HG03558 (cell line): Measurements from ENCODE around the gene SYNE1.
"Not testable (repeated sequence)": the region's sequence is repeated elsewhere in the genome, so short reads cannot be mapped to it uniquely, and the experiment has no call there.

Experiments
- ATAC-seq: cut with Tn5 transposase; IDR thresholded peaks from one replicate; pipeline ENCODE4 v1.9.1; 2021; ENCODE audit warnings: moderate number of reproducible peaks; ENCODE audit not compliant: unreplicated experiment; ENCODE audit errors: extremely low read depth

The SYNE1 gene

DNA sequence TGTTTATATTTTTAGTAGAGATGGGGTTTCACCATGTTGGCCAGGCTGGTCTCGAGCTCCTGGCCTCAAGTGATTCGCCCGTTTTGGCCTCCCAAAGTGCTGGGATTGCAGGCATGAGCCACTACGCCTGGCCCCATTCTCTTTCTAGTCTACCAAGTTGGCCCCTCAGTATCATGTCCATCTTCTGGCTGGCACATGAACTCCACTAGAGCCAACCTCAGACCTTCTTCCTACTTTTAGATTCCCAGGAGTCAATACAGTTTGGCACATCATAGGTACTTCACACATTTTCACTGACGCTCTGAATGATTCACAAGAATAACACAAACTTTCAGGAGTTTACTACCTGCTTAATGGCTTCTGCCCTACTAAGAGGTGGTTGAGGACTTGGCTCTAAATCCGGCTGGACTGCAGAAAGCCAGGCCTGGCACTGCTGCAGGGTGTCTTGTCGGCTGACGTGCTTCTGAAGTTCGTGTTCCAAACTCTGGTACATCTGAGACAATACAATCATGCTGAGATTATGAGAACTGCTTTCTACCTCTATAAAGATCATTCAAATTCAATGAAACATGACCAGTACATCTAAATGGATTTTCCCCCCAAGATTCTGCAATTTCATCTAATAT is 293.3 kb downstream of the SYNE1 start:
- ATAC-seq = no peak

DNA sequence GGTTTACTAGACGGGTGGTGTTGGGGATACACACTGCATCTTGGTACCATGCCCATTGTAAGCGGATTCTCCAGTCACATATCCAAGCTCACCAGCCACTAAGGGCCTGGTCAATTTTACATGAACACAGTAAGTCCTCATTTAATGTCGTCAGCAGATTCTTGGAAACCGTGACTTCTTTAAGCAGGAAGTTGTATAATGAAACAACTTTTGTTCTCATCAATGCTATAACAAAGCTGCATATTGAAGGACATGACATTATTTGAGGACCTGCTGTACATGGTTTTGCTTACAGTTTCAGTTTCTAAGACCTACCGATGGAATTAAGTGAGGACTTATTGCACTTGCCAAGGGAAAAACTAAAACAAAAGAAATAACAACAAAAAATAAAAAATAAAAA is 295.6 kb downstream of the SYNE1 start:
- ATAC-seq = no peak

DNA sequence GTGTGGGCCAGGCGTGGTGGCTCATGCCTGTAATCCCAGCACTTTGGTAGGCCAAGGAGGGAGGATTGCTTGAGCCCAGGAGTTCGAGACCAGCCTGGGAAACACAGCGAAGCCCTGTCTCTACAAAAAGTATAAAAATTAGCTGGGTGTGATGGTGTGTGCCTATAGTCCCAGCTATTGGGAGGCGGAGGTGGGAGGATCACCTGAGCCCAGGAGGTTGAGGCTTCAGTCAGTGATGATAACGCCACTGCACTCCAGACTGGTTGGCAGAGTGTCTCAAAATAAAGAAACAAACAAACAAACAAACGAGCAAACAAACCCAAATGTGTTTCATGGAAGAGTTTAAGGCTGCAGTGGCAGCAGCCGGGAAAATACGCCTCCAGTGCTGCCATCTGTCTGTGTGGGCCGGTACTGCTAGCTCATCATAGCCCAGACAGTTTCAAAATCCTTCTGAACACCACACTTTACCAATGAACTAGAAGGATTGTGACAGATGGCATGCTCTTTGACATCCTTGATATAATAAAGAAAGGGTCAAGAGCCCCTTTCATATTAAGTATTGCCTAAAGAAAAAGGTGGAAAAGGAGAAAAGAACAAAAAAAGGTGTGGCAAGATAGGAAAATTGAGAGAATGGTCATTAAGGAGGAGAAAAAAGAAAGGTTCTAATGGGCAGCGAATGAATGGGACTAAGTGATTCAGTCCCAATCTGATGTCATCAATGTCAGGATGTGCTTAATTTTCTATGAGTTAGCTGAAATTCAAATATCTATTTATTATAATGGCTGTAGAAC is 298.6 kb downstream of the SYNE1 start:
- ATAC-seq = peak; percentile 66

DNA sequence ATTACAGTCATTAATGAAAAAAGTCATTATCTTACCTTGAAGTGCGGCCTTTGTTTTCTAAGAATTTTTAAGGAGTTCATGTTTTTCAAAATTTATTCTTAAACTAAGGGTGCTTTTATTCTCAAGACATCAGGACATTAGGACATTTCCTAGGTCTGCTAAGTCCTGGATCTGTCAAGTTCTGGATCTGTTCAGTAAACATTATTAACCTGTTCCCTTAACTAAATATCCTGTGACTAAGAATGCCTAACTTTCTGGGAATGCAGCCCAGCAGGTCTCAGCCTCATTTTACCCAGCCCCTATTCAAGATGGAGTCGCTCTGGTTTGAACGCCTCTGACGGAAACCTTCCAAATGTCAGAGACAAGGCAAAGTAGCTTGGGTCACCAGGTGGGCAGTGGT is 302.6 kb downstream of the SYNE1 start:
- no peak for ATAC-seq

DNA sequence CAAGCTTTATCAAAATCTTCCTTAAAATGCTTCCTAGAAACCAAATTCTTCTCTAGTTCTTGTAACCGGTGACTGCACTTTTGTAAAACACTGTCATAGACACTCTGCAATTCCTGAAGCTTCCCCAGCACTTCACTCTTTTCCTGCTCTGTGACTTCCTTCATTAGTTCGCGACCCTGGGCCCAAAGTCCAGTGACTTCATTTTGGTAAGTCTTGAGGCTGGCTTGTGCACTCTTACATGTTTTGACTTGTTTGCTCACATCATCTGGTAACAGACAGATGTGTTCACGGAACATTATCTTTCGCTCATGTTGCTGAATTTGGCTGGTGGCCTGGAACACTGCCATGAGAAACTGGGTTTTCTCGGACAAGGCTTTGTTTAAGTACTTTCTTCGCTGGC is 306.2 kb downstream of the SYNE1 start:
- no peak for ATAC-seq

DNA sequence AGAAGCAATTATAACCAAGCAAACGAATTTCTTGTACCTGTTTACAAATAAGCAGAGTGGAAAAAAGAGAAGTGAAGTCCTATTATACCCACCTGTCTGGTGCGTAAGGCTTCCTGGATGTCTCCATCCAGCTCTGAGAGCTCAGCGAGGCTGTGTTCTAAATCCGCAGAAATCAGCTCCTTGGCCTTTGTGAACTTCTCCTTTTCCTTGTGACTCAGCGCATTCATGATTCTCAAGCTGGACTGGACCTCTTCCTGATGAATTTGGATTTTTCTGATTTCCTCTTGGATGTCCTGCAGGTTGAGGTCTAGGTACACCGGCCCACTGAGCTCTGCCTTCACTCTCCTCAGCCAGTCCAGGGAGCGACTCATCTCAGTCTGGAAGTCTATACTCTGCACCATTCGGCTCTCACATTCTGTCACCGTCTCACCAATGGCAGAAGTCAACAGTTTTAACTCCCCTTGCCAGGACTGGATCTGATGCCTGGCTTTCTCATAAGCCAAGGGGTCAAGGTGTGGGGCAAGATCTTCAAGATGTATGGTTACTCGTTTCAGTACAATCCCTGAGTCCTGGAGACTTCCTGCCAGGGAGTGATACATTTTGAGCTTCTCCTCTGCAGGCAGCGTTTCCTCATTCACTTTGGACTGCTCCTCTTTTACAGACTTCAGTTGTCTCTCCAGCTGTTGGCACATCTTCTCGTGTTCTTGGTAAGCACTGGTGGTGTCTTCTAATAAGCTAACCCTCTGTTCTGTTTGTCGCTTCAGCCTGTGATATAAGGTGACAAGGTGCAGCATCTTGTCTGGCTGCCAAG is 307.3 kb downstream of the SYNE1 start:
- ATAC-seq = no peak

DNA sequence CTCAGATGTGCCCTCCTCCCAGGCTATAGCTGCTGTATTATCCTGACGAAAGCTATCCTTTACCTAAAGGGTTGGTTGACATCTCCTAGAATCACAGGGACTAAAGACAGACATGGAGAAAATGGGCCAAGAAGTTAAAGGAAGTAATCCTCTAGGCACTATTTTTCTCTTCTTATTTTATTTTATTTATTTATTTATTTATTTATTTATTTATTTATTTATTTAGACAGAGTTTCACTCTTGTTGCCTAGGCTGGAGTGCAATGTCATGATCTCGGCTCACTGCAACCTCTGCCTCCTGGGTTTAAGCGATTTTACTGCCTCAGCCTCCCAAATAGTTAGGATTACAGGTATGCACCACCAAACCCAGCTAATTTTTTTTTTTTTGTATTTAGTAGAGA is 309.0 kb downstream of the SYNE1 start:
- not testable (repeated sequence) for ATAC-seq

DNA sequence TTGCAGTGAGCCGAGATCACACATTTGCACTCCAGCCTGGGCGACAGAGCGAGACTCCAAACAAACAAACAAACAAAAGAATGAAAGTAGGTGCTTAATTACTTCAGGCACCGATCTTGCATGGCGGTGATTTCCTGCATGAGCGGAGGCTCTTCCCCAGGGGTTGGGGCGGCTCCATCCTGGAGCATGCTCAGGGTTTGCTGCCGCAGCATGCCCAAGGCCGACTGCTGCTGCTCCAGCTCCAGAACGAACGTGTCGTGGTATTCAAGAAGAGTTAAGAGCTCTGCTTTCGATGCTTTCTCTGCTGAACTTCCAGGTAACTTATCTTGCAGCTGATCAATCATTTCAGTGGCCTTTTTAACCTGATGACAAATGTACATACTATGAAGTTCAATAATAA is 313.8 kb downstream of the SYNE1 start:
- ATAC-seq = no peak

DNA sequence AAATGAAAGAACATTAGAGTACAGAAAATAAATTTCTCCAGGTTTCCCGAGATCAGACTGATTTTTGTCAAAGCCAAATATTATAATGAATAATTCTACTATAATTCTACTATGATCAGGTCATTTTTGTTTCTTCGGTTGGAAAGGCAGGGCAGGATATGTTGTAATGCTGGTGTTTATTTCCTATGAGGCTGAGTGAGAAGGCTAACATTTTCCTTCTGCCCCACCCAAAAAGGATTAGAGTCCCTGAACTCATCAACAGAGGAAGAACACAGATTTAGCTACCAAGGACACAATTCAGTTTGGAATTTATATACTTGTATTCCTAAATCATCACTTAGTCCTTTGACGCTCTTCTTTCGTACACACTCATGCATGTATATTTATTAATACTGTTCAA is 318.9 kb downstream of the SYNE1 start:
- no peak for ATAC-seq

DNA sequence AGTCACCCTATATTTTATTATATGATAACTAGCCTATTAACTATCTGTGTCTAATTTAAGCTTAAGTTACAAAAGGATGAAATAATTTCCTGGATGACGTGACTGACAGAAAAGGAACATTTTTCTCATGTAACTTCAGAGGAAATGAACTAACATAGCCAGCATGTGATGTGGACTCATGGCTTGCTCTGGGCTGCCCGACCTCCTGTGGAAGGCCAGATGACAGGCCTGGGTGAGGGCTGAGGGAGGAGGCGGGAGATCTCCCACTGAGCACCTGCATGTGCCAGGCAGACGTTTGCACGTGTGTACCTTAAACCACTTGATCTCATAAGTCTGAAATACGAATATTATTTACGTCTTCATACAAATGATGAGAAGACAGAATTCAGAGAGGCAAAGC is 321.1 kb downstream of the SYNE1 start:
- no peak for ATAC-seq

DNA sequence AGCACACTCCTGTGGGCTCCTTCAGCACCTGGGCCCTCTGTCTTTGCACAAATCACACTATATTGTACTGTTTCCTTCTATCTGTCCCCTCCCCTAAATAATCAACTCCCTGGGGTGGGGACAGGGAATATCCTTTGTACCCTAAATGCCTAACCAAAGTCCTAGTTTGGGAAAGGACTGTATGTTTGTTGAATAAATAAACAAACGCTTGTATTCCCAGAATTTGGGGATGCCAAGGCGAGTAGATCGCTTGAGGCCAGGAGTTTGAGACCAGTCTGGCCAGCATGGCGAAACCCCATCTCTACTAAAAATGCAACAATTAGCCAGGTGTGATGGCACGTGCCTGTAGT is 322.7 kb downstream of the SYNE1 start:
- ATAC-seq = no peak

DNA sequence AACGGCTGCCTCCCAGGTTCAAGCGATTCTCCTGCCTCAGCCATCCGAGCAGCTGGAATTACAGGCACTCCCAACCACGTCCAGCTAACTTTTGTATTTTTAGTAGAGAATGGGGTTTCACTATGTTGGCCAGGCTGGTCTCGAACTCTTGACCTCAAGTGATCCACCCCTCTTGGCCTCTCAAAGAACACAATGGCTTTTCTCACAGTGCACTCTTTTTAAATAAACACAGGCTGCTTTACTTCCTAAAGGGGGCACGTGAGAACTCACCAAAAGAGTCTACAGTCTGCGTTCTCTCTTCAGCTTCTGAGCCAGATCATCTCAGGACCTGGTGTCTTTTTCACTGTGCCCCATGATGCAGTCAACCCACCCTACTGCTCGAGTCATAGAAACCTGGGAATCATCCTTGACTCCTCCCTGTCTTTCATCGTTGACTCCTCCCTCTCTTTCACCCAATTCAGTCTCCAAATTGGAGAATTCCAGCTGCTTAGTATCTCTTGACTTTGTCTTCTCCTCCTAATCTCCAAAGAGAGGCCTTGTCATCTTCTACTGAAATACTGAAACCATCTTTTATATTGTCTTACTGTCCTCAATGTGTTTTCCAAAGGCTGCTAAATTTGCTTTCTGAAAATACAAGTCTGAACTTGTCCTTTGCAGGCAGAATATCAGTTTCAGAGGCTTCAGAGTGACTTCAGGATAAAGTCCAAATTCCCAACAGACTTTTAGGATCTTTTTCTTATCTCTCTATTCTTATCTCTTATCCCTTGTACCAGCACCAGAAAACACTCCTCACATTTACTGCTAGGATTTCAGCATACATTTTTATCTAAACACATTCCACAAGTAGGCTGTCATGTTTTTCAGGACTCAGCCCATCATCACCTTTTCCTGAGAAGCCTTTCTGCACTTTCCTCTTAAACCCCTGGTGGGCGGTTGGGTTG is 323.4 kb downstream of the SYNE1 start:
- no peak for ATAC-seq

DNA sequence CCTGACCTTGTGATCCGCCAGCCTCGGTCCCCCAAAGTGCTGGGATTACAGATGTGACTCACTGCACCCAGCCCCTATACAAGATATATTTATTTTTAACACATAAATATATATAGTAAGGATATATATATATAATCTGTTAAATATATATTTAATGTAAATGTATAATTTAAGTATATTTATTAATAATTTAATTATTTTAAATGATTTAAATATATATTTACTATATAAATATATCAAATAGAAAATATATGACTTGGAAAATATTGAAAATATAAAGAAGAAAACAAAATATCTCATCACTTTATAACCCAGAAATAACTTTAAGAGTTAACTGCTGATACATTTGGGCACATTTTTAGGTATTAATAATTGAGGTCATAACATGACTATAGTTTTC is 324.7 kb downstream of the SYNE1 start:
- no peak for ATAC-seq

DNA sequence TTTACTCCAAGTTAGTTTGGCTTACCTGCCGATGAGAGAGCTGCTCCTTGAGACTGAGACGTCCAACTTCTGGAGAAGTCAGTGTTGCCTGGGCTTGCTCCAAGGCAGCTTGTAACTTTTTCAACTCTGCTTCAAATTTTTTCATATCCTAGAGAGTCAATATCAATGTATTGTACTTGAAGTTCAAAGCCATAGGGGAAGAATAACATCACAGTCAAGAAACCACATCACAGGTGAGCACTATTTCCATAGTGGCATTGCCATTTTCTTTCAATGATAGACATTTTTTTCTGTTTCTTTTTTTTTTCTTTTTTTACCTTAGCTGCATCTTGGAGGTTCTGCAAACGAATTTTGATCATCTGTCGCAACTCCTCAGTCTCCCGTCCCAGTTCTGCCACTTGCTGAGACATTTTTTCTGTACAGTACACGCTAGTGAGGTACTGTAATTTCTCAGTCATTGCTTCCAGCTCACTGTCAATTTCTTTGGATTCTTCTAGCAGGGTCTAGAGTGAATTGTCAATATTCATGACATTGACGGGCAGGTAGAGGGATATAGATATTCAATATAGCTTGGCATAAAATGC is 326.7 kb downstream of the SYNE1 start:
- no peak for ATAC-seq

DNA sequence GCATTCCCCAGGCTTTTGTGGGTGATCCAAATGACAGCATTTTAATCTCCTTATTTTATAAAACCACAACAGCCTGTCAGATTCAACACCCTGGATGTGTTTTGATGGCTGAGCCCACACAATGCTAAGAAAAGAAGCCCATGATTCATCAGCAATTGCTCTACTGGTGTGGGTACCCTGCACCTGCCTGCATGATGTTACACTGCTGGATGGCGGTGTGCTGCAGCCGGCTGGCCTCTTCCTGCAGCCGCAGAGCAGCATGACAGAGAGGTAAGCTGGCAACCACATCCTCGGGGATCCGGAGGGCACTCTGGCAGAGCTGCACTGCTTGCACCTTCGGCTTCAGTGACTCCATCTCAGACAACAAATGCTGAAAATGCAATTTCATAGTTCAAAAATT is 327.5 kb downstream of the SYNE1 start:
- no peak for ATAC-seq

DNA sequence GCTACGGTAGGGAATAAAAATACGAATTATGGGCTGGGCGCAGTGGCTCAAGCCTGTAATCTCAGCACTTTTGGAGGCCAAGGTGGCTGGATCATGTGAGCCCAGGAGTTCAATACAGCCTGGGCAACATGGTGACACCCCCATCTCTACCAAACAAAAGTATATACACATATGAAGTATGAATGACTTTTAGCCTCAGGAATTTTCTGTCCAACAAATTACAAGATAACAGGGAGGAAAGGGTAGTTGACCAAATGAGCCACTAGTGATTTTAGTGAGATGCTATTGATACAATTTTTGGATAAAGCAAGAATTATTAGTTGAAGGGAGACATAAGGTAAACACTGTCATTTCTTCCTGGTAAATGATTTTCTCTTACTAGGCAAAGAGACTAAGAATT is 328.2 kb downstream of the SYNE1 start:
- no peak for ATAC-seq

DNA sequence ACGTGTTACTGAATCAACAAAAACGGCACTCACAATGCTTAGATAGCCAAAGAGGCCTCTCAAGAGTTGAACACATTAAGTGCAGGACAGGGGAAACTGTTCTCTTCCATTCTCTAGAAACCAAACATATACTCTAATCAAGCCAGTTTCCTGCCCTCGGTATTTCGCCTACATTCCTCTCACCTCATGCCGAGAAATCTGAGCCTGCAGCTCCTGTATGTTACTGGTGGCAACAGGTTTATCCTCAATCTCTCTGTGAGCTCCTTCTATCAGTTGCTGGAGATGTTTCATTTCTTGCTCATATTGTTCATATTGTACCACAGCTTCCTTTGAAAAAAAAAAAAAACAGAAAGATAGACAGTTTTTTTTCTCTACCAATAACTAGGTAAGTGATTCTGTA is 328.9 kb downstream of the SYNE1 start:
- ATAC-seq = no peak

DNA sequence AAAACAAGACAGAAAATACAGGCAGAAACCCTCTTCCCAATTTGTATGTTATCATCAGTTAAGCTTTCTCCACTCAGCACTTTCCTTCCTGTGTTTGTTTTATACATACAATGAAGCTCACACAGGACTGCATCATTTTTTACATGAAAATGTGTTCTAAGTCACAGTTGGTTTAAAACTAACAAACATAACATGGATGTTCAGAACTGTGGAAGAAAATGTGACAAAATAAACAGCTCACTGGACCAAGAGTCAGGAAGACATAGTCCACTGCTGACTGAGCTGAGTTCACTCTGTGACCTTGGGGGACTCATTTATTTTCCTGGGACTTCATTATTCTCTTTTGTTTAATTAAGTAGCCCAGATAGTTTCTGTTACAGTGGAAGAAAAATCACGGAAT is 331.5 kb downstream of the SYNE1 start:
- no peak for ATAC-seq

DNA sequence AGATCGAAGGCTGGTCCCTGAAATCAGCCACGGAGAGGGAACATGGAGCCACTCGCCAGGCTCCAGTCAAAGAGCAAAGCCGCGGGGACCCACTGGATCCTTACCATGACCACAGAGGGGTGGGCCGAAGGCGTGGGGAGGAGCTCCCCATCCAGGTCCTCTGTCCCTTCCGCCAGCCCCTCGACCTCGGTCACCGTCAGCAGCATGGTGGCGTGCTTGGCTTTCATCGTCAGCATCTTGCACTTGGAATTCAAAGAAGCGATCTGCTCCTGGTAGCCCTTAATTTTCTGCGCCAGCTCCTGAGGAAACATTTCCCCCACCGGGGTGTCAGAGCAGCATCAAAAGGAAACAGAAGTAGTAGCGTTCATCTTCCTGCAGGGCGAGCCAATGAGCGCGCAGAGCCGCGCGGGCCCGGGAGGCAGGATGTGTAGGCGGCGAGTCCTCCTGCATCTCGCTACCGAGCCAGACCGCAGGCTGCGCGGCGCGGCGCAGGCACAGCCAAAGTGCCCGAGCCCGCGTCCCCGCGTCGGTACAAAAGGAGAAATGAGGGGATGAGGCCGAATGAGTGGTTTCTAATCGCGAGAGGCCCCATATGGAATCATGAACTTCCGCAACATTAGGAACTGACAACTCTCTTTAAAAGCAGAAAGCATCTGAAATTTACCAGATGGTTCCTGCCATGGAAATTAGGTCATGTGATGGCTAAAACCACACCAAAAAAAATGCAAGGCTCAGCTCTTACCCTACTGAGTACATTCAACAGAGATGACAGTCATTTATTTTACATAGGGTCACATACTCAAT is 335.2 kb downstream of the SYNE1 start:
- peak; percentile 78 for ATAC-seq
